Germinal center (tissue), 1 donor: ENCODE data around the gene WNK2.
"Not testable (repeated sequence)": the region's sequence is repeated elsewhere in the genome, so short reads cannot be mapped to it uniquely, and the experiment has no call there.

Experiments used
- DNase-seq: peaks from one replicate; pipeline ENCODE4 v3.0.0; 2012; ENCODE audit warnings: mixed read lengths, low spot score

WNK2 gene

DNA sequence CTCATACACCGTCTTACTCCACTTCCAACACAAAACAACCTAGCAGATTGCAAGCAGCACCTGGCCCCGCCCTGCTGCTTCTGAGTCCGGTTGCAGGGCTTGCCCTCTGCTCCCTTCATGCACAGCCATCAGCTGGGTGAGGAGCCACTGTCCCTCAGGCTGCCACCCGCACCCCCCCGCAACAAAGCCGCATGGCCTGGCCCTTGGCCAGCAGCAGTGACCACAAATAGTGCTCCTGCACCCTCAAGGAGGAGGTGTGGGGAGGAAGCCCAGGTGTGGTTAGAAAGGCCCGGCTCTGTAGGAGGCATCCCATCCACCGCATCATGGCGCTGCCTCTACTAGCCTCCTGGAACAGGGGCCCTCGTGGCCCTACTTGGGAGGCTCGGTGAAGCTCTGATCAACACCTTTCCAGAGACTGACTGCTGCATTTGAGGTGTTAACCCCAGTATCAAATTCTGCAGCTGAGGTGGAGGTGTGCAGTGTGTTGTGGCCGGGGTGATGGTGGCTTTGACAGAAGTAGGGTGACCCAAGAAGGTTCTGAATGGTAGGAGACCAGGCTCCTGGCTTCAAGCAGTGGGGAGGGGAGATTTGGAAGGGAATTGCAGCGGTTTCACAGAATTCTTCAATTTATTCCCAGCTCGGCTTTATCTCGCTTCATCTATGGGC lies 52.7 kb downstream of the WNK2 start:
- no peak for DNase-seq

DNA sequence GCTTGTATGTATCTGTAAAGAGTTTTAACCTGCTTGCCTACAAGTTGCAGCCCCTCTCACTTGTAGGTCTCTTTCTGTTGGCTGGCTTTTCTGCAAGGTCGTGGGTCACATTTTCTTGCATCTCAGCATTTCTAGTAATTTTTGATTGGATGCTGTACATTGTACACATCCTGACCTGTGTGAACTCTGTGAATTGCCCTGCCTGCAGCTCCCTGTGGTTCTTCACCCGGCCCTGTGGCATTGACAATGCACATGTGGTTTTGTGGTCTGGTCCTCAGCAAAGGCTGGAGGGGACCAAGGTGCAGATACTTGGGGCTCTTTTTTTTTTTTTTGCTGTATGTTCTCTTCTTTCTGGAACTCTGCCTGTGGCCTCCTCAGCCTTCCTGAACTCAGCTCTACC lies 53.6 kb downstream of the WNK2 start:
- DNase-seq, result no peak

DNA sequence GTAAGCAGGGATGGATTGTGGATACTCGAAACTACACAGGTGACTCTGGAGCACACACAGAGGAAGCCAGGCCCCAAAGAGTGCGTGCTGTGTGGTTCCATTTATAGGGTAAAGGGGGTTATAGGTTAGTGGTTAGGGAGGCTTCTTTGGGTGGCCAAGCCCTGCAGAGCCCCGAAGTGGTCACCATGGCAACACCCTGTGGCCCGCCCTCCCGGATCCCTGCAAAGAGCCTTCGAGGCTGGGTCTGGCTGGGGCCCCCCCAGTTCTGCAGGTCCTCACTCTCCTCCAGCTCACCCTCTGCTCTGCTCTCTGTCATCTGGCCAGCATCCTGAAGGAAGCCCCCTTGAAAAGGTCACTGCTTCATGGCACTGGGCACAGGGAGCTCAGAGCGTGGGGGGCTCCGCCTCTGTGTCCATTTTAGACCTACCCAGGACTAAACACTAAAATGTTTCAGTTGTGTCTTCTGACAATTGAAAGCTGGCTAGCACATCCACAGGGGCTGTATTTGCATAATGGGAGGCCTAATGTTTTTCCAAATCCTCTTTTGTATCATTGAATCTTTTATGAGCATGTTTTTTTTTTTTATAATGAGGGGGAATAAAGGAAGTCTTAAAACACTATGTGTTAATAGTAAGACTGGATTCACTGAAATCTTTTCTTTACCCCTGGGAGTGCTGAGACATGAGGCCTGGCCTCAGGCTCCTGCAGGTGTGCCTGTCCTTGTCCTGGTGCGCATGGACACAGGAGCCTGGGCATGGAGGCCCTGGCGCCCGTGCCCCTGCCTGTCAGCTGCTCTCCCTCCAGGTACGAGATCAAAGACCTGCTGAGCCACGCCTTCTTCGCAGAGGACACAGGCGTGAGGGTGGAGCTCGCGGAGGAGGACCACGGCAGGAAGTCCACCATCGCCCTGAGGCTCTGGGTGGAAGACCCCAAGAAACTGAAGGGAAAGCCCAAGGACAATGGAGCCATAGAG lies 55.3 kb downstream of the WNK2 start:
- DNase-seq, result no peak

DNA sequence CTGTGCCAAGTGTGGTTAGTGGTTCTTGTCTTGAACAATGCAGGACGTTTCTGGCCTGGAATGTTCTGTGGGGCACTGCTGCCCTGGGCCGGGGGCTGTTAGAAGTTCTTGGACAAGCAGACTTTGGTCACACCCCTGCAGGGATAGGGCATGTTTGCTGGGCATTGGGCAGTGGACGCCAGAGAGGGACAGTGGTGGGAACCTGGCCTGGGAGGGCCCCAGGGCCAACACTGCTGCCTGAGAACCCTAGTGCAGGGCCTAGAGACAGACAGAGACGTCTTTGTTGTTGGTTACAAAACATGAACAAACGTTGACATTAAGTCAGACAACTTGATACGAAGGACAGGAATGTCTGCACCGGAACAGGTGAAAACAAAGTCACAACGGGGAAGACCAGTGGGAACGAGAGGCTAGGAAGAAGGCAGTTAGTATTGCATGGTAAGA lies 57.0 kb downstream of the WNK2 start:
- no peak for DNase-seq

DNA sequence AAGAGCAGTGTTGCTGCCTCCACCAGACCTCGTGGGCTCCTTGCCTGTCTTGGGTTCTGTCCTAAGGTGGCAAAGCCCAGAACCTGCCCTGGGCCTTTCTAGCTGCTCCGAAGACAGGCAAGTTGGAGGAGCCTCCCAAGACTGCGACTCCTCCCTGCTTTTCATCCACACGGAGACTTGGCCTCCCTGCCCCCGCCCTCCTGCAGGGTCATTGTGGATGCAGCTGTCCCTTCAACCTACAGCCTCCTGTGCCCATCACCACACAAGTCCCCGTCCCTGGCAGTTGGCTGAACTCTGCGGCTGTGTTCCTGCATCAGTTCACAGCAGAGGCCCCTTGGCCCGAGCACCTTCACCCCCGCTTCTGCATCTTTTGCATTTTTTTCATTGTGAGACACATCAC lies 59.2 kb downstream of the WNK2 start:
- no peak for DNase-seq

DNA sequence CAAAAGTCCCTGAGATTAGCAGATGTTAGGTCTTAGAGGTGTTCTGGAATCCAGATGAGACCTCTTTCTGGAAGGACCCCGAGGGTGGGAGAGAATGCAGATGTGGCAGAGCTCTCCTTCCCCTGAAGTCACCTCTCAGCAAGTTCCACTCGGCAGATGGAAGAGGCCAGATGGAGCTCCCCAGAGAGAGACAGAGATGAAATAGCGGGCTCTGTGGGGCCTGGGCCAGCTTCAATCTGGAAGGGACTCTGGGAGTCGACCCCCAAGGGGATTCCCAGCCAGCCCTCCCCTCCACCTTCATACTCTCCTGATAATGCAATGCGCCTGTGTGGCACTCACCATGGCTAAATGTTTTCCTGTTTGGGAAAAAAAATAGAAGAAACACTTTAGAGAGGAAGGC lies 60.2 kb downstream of the WNK2 start:
- DNase-seq, result no peak

DNA sequence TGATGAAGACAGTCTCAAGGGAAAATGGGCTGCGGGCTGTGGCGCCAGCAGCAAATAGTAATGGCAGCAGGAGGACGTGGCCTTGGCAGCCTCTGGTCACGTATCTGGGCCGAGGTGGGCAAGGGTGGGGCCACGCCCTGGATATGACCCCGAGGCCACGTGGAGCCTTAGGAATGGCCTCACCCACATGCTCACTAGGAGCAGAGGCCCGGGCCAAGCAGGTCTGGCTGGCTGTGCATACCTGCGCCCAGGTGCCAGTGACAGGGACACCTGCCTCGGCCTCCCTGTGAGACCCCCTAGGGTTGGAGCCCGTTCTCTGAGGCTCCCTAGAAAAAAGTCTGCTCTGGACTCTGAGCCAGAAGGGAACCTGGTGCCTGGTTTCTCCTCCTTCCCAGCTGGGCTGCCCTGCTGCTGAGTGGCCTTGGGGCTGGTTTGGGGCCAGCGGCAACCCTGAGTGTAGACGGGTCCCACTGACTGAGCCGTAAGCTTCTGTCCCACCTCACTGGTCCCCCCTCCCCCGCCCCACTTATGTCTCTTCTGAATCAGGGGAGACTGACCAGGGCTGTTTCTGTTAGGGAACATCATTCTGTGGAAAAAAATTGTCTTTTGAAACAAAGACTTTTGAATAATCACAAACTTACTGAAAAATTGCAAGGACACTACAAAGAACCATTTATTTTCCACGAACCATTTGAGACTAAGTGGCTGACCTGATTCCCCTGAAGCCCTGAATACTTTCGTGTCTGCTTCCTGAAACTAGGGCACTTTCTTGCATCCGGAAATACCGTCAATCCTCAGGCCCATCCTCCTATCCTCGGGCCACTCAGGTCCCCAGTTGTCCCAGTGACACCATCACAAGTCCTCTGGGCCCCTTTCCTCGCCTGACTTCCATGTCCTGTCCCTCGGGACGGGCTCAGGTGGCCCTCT lies 60.8 kb downstream of the WNK2 start:
- DNase-seq, result no peak

DNA sequence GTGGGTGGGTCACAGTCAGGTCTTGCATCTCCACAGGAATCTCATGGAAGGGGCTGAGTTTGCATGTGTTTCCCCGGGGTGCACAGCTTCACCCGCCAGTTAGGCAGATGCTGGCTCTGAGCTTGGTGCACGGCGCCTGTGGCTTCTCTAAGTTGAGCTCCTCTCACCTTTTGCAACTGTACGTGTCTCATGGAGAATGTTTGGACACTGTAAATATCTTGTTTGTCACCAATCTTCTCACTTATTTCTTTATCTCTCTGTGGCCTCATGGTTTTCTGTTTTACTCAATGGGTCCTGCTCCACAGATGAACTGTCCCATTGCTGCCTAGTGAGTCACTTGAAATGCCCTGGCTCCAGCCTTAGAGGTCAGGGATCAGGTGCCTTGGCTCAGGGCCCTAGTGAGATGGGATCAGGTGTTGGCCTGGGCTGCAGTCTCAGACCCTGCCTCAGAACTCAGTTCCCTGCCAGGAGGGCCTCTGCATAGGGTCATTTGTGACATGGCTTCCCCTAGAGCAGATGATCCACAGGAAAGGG lies 61.6 kb downstream of the WNK2 start:
- no peak for DNase-seq

DNA sequence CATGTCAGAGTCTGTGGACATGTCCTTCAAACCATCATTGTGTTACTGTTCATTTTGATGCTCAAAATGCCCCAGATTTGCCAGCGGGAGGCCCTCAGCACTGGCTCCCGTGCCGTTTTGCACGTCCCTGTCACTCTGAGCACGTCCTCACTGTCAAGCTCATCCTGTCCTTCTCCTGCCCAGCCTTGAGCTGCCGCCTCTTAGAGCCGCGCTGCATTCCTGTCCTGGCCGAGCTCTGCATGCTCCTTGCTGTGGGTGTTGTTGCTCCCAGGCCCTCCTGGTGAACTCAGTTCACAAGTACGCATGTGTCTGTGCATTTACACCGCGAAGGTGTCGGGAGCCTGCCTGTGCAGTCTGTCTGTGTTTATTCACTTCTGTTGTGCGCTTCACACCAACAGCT lies 62.2 kb downstream of the WNK2 start:
- DNase-seq, result no peak

DNA sequence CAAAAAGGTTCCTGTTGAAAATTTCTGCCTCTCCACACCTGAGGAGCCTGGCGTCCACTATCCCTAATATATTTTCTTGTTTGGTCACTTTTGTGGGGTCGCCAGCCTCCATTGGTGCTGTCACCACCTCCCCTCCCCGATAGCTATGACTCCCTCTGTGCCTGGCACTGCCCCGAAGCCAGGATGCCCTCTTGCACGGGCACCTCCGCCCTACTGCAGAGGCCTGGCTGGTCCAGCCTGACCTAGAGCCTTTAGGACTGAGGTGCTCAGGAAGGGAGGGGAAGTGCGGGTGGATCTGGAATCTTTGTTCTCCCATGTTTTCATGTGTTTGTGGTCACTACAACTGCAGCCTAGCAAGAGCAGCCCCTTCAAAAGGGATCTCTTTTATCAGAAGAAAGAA lies 62.6 kb downstream of the WNK2 start:
- no peak for DNase-seq

DNA sequence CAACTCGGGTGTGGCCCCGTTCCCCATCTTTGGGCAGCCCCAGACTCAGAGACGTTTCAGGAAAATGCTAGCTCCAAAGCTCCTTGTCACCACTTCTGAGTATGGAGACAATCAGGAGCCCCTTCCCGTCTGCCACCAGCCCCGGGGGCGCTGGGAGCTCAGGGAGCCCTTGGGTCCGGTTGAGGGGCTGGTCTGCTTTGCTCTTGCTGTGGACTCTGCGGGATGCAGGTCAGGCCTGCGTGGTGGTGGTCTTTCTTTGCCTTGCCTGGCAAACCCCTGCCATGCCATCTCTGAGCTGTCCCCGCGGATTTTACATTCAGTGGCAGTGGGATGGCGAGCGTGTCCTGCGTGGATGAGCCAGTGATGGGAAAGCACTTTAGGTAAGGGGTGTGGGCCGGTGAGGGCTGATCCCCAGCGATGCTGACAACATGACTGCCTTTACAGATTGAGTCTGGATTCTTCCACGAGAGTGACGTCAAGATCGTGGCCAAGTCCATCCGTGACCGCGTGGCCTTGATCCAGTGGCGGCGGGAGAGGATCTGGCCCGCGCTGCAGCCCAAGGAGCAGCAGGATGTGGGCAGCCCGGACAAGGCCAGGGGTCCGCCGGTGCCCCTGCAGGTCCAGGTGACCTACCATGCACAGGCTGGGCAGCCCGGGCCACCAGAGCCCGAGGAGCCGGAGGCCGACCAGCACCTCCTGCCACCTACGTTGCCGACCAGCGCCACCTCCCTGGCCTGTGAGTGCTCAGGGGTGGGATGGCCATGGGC lies 63.3 kb downstream of the WNK2 start:
- DNase-seq, result no peak

DNA sequence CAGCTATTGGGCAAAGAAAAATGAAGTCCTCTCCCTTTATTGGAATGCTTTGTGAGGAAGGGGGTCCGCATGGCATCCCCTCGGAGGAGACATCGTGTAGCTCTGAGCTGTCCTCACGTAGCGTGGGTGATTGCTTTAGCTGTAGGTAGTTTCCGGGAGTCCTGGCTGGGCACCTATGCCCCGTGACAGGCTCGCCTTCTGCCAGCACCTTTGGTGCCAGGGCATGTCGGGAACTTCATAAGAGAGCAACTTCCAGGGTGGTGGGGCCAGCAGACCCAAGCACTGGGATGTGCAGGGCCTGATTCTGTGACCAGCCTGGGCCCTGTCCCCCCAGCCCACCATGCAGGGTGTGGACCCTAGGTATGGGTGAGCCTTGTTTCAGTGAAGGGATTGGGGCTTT lies 64.0 kb downstream of the WNK2 start:
- no peak for DNase-seq

DNA sequence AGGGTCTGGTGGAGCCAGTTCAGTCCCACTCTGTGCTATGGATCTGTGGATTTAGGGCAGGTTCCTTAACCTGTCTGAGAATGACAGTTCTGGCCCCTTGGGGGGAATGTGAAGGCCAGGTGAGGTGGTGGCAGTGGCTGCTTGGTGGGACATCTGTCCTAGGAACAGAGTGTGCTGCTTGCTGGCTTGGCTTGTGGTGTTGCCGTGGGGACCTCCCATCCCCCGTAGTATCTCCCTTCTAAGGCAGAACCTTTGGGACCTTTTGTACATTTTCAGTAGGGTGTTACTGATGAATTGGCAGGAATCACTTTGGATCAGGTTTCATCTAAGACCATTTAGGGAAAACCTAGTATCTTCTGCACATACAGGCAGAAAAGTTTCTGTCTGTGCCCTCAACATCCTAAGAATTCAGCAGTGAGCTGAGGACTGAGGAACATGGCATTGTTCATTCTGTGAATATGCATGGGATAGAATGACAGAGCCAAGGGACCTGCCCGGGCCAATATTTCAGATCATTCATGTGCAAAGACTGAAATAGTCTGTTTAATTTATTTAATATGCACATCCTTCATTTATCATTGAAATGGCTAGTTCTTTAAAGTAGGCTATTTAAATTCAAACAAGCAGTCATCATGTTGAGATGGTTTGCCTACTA lies 64.6 kb downstream of the WNK2 start:
- DNase-seq, result no peak

DNA sequence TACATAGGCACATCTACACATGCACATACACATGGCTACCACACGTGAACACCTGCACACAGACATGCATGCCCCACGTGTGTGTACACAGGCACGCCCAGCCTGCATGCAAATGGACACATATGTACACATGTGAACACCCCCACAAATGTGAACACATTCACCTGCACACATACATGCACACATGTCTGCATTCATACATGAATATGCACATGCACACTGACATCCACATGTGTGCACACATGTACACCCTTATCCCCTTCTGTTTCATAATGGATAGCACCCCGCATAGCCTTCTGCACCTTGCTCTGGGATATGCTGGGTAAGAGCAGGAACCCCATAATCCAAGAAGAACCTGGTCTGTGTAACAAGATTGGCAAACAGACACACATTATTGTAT lies 66.2 kb downstream of the WNK2 start:
- no peak for DNase-seq

DNA sequence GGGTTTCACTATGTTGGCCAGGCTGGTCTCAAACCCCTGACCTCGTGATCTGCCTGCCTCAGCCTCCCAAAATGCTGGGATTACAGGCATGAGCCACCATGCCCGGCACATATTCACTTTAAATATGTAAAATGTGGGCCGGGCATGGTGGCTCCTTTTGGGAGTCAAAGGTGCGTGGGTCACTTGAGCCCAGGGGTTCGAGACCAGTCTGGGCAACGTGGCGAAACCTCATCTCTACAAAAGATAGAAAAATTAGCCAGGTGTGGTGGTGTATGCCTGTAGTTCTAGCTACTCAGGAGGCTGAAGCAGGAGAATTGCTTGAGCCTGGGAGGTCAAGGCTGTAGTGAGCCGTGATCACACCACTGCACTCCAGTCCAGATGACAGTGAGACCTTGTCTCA lies 67.4 kb downstream of the WNK2 start:
- not testable (repeated sequence) for DNase-seq

DNA sequence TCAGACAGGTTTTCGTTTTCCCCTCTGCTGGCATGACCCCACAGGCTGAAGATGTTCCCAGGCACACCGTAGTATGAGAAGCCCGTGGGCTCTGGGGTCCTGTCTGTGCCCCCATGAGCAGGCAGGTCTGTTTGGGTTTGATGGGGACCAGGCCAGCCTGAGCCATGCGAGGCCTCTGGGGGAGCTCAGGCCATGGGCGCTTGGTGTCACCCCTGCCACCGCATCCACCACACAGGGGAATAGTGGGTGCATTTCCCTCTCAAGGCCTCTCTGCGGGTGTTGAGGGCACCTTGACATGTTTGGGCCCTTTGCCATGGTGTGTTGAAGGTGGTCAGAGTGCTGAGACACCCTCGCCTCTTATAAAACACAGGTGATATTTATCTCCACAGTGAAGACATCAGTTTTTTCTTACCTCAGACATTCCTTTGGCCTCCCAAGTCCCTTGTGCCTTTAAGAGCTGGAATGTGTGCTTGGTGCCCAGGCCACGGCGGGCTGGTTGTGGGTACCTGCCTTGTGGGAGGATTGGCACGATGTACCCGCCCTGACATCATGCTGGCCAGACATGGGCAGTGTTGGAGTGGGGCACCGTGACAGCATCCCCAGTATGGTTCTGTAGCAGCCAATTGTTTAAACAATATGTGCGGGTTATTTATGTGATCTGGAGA lies 68.3 kb downstream of the WNK2 start:
- no peak for DNase-seq

DNA sequence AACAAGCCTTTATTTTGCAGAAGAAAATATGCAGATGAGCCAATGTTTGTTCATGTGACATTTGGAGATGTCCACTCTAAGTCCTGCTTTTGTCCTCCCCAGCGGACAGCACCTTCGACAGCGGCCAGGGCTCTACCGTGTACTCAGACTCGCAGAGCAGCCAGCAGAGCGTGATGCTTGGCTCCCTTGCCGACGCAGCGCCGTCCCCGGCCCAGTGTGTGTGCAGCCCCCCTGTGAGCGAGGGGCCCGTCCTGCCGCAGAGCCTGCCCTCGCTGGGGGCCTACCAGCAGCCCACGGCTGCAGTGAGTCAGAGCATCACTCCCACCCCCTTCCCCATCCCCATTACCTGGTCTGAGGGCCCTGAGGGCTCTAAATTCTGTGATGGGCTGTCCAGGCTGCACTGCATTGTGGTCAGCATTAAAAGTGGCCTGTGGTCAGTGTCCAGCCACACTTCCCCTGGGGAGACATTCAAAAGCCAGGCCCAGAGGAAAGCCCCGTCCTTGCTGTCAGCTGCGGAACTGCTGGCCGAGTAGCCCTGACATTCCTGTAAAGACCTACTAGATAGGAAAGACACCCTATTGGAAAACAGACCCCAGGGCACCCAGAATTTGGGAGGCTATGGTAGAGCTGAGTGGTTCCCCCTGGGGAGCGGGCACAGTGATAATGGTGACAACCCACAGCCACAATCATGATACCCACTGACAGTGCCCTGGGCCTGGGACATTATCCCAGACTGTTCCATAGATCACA lies 69.0 kb downstream of the WNK2 start:
- DNase-seq, result no peak

DNA sequence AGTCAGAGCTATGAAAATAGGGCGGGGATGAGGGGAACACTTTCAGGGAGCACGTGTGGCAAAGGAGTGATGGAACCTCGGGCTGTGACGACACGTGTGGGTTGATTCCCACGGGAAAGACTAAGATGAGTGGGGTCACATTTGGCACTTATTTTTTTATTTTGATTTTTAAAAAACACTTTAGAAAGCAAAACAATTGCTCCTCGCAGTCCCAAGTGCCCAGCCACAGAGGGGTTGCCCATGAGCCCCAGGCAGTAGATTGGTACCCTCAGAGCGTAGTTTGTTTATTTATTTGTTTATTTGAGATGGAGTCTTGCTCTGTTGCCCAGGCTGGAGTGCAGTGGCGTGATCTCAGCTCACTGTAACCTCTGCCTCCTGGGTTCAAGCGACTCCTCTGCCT lies 69.7 kb downstream of the WNK2 start:
- DNase-seq, result no peak

DNA sequence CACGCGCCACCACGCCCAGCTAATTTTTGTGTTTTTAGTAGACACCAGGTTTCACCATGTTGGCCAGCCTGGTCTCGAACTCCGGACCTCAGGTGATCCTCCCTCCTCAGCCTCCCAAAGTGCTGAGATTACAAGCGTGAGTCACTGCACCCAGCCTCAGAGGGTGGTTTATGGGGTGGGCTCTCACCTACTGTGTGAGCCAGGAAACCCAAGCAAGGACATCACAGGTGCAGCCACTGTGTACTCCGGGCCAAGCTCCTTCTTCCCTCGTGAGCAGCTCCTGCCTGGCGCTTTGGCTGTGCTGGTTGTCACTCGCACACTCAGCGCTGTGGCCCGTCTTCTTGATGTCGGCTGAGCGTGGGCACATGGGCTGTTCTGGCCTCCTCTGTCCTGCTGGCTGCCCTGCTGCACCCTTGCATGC lies 70.1 kb downstream of the WNK2 start:
- no peak for DNase-seq
